ENCODE results near the gene RASAL1.

The RASAL1 gene

GRCh38 chr12:113055594-113056380 is 79.8 kb downstream of the RASAL1 start:
- no peak for DNase-seq

GRCh38 chr12:113054948-113055486 is 80.5 kb downstream of the RASAL1 start:
- DNase-seq = no peak

DNA sequence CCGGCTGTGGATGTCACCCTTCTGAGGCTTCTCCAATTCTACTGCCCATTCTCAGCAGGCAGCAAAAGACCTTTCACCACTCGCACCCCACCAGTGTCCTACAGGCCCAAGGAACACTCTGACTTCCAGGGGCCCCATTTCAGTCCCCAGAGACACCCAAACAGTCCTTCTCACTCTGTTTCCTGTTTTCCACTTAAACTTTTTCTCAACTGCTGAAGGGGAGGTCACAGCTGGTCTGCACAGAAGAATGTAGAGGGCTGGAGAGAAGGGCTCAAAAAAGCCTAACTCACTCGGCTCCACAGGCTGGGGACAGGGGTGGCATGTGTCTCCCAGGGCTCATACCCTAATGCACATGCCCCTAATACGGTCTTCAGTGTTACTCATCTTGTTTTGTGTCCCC is 83.2 kb downstream of the RASAL1 start:
- DNase-seq = no peak

- DNase-seq = no peak
Measured at GRCh38 chr12:113051759-113052158, 83.8 kb downstream of the RASAL1 start.

GRCh38 chr12:113050795-113051194 is 84.8 kb downstream of the RASAL1 start:
- no peak for DNase-seq

GRCh38 chr12:113049976-113050742 is 85.4 kb downstream of the RASAL1 start:
- no peak for DNase-seq
